Measurements from ENCODE around the gene TYK2. TPM values are rescaled to one million over a fixed set of nuclear protein-coding genes. Genes with fewer than 3 reads are reported as not detected.

The TYK2 gene
- total RNA-seq, 2 donors from 2014 or later: 72.4 to 168 TPM

- Histone ChIP-seq H3K4me3 (no peak within 1 kb of the TSS), H3K27me3 (no peaks in the 10 kb centered on the region), H3K9me3 (no peaks in the 10 kb centered on the region), H3K27ac (no peak within 1 kb of the TSS), H3K36me3 (replicated peaks in 1 of 2; ENCODE audit: insufficient read depth in 1 of 2, low read depth in 2 of 2) (no peaks in the 10 kb centered on the region), H3K4me1 (peaks cover under 1% of the 10 kb centered on the region)
- intact Hi-C loops (cut with DNase I): no loop called here
- WGBS, 2 donors: 88 to 93% methylated on average over 20 to 24 of the region's 24 CpGs
- no peak for TF ChIP-seq CTCF (IDR thresholded peaks at IDR 0.05)
- TF ChIP-seq POLR2A (IDR thresholded peaks at IDR 0.05): no peak
- no peak for DNase-seq
- no peak for ATAC-seq
Measured at GRCh38 chr19:10309423-10309822, 70.9 kb downstream of the TYK2 start, which contains the start of gene ZGLP1. Gene ZGLP1 (minus strand): TSS chr19:10309815.

- H3K27me3 ChIP-seq: no peaks in the 10 kb centered on the region
- TF ChIP-seq CTCF (IDR thresholded peaks at IDR 0.05): no peak
- TF ChIP-seq POLR2A (IDR thresholded peaks at IDR 0.05): no peak
- H3K36me3 ChIP-seq (replicated peaks in 1 of 2; ENCODE audit: insufficient read depth in 1 of 2, low read depth in 2 of 2): no peaks in the 10 kb centered on the region
- H3K27ac ChIP-seq: no peak overlapping the region
- no peaks in the 10 kb centered on the region for H3K4me1 ChIP-seq
- DNase-seq (no peak), ATAC-seq (no peak)
- WGBS, 2 donors: 81 to 99% methylated on average over 5 of the region's 5 CpGs
- no peak overlapping the region for H3K4me3 ChIP-seq
- intact Hi-C loops (cut with DNase I): no loop called here
- H3K9me3 ChIP-seq: no peaks in the 10 kb centered on the region
Measured at GRCh38 chr19:10306327-10306726, 74.0 kb downstream of the TYK2 start.

- Histone ChIP-seq H3K27ac (no peak overlapping the region), H3K9me3 (no peaks in the 10 kb centered on the region), H3K36me3 (replicated peaks in 1 of 2; ENCODE audit: insufficient read depth in 1 of 2, low read depth in 2 of 2) (no peaks in the 10 kb centered on the region), H3K4me1 (no peaks in the 10 kb centered on the region), H3K27me3 (no peaks in the 10 kb centered on the region), H3K4me3 (no peak overlapping the region)
- no peak for ATAC-seq
- DNase-seq: peak in 1 of 4 donors; percentile 50
- TF ChIP-seq POLR2A (IDR thresholded peaks at IDR 0.05) (no peak), CTCF (IDR thresholded peaks at IDR 0.05) (no peak)
- intact Hi-C loops (cut with DNase I): no loop called here
- 71 to 72% methylated on average over 14 to 16 of the region's 17 CpGs for WGBS, 2 donors
Measured at GRCh38 chr19:10305139-10305806, 75.1 kb downstream of the TYK2 start.

MicroRNAs encoded within 50 kb of the gene (microRNA counts, 767-probe panel; counts per million panel counts)
- microRNA hsa-miR-1181: 0 to 736 counts per million in 2 donors

Small RNAs within 50 kb of the gene (microRNA-seq; reads per million reads assigned to microRNA genes)
- gene MIR1181 (ENCODE audit: borderline number of aligned reads in 2 of 2, borderline replicate concordance in 2 of 2): 0 to 0.90 reads per million in 2 donors

Small RNAs within 50 kb of the gene (small RNA-seq; reads per million reads assigned to genes)
- gene AC011511.1: not detected
- gene AC011511.4: not detected

Other genes starting within 250 kb of the TYK2 start
- 10 to 100 TPM; 17.9 to 36.6 TPM for gene DNMT1, start 185.6 kb downstream of the TYK2 start, total RNA-seq
- 1 to 10 TPM; 2.6 to 3.6 TPM for gene S1PR2, start 149.2 kb downstream of the TYK2 start, total RNA-seq
- gene MRPL4, start 128.4 kb downstream of the TYK2 start, total RNA-seq: 10 to 100 TPM; 17.9 to 18.1 TPM
- gene ICAM1, start 109.5 kb downstream of the TYK2 start, total RNA-seq: 10 to 100 TPM in 1 of 2 donors, 1 to 10 TPM in 1; 7.3 to 68.9 TPM
- under 1 TPM in 1 of 2 donors, not detected in 1; 0.26 TPM for gene ICAM4, start 93.6 kb downstream of the TYK2 start, total RNA-seq
- gene ICAM5, start 90.6 kb downstream of the TYK2 start, total RNA-seq: under 1 TPM in 1 of 2 donors, not detected in 1; 0.33 TPM
- gene ZGLP1, start 70.8 kb downstream of the TYK2 start, total RNA-seq: 1 to 10 TPM; 2.3 to 4.6 TPM
- gene FDX2, start 64.6 kb downstream of the TYK2 start, total RNA-seq: 10 to 100 TPM; 11.2 to 16.8 TPM
- 10 to 100 TPM in 1 of 2 donors, 1 to 10 TPM in 1; 9.9 to 30.7 TPM for gene RAVER1, start 47.0 kb downstream of the TYK2 start, total RNA-seq
- 1 to 10 TPM; 2.1 to 5.9 TPM for gene ICAM3, start 40.9 kb downstream of the TYK2 start, total RNA-seq
- 100 to 1,000 TPM in 1 of 2 donors, 10 to 100 TPM in 1; 89.7 to 122 TPM for gene CDC37, start 23.0 kb upstream of the TYK2 start, total RNA-seq
- 10 to 100 TPM in 1 of 2 donors, 1 to 10 TPM in 1; 8.8 to 17.1 TPM for gene PDE4A, start 40.0 kb upstream of the TYK2 start, total RNA-seq
- 10 to 100 TPM; 30.9 to 37.6 TPM for gene KEAP1, start 122.8 kb upstream of the TYK2 start, total RNA-seq
- 1 to 10 TPM; 1.0 to 1.6 TPM for gene S1PR5, start 136.9 kb upstream of the TYK2 start, total RNA-seq
- 10 to 100 TPM; 20.4 to 23.3 TPM for gene ATG4D, start 163.3 kb upstream of the TYK2 start, total RNA-seq
- 10 to 100 TPM; 24.1 to 28.8 TPM for gene KRI1, start 185.4 kb upstream of the TYK2 start, total RNA-seq
- gene CDKN2D, start 188.4 kb upstream of the TYK2 start, total RNA-seq: 1 to 10 TPM; 2.6 to 4.9 TPM
- 10 to 100 TPM; 25.7 to 30.6 TPM for gene AP1M2, start 206.7 kb upstream of the TYK2 start, total RNA-seq
- gene SLC44A2, start 245.0 kb upstream of the TYK2 start, total RNA-seq: 10 to 100 TPM; 47.5 to 56.4 TPM

All from body of pancreas (tissue), 4 donors.